SK-N-SH treated with all-trans-retinoic acid at 6 μM for 48 hours (cell line): Measurements from ENCODE around the gene CTBS.

Experiments used
- BACH2 ChIP-seq: fragments of 250-450 bp; sonication (Bioruptor Pico); IDR thresholded peaks from 2 replicates; pipeline ENCODE4 v1.9.0; 2021; ENCODE audit warnings: mild to moderate bottlenecking, borderline replicate concordance
- CREB5 ChIP-seq: fragments of 250-450 bp; sonication (Bioruptor Pico); IDR thresholded peaks from 2 replicates; pipeline ENCODE4 v1.5.1; 2020; ENCODE audit warnings: low read depth, mild to moderate bottlenecking, moderate library complexity
- CSRNP3 ChIP-seq: fragments of 250-450 bp; sonication (Bioruptor Pico); IDR thresholded peaks from 2 replicates; pipeline ENCODE4 v1.5.1; 2021; ENCODE audit warnings: mild to moderate bottlenecking, moderate library complexity
- OSR1 ChIP-seq: fragments of 250-450 bp; sonication (Bioruptor Pico); IDR thresholded peaks from 2 replicates; pipeline ENCODE4 v1.8.0; 2022; ENCODE audit warnings: moderate library complexity, mild to moderate bottlenecking, inconsistent platforms
- PATZ1 ChIP-seq: fragments of 250-450 bp; sonication (Bioruptor Pico); IDR thresholded peaks from 2 replicates; pipeline ENCODE4 v1.8.0; 2020; ENCODE audit warnings: mild to moderate bottlenecking, moderate library complexity, borderline replicate concordance
- PPARA ChIP-seq: fragments of 250-450 bp; sonication (Bioruptor Pico); IDR thresholded peaks from 2 replicates; pipeline ENCODE4 v1.5.0; 2020; ENCODE audit warnings: mild to moderate bottlenecking, borderline replicate concordance
- ZC3H10 ChIP-seq: fragments of 250-450 bp; sonication (Bioruptor Pico); IDR thresholded peaks from 2 replicates; pipeline ENCODE4 v1.5.1; 2021; ENCODE audit warnings: mild to moderate bottlenecking, moderate library complexity
- ZFP3 ChIP-seq: fragments of 250-450 bp; sonication (Bioruptor Pico); IDR thresholded peaks from 2 replicates; pipeline ENCODE4 v1.5.0; 2020; ENCODE audit warnings: mild to moderate bottlenecking, moderate library complexity
- ZFP30 ChIP-seq: fragments of 450-650 bp; formaldehyde crosslinking; IDR thresholded peaks from 2 replicates; pipeline ENCODE4 v1.5.0; 2022; ENCODE audit warnings: mild to moderate bottlenecking, moderate library complexity

- TF ChIP-seq CSRNP3 (CRISPR knock-in tag) (no peak), BACH2 (CRISPR knock-in tag) (no peak), CREB5 (CRISPR knock-in tag) (no peak), OSR1 (no peak), PATZ1 (CRISPR knock-in tag) (no peak), PPARA (CRISPR knock-in tag) (no peak), ZFP3 (CRISPR knock-in tag) (no peak), ZFP30 (no peak), ZC3H10 (no peak)
Observed at GRCh38 chr1:84510165-84510564, 64.1 kb downstream of the CTBS start.
